Naive B cell (primary cell): Measurements from ENCODE around the gene ZBTB7A. TPM values are rescaled to one million over a fixed set of nuclear protein-coding genes. Genes with fewer than 3 reads are reported as not detected.
A peak's percentile ranks its signal among the peaks of the same experiment; 100 is the strongest.

Experiments
- ATAC-seq, 2 donors: fragments of 150-1000 bp; cut with Tn5 transposase; 2 replicates each; pipeline ENCODE4 v1.10.0; 2021; ENCODE audit warnings: low read depth in 2 of 2, mild to moderate bottlenecking in 2 of 2, moderate library complexity in 2 of 2
- DNase-seq: peaks from one replicate; pipeline ENCODE4 v3.0.0; 2022
- H3K27ac Mint-ChIP-seq, 6 donors: one replicate each; pipeline ENCODE4 v1.8.0; 2020 to 2022; ENCODE audit warnings: mild to moderate bottlenecking in 6 of 6, mixed read lengths in 6 of 6, moderate library complexity in 5 of 6, inconsistent platforms in 2 of 6
- H3K27me3 Mint-ChIP-seq, 3 donors: one replicate each; pipeline ENCODE4 v1.8.0; 2021 to 2022; ENCODE audit warnings: mixed read lengths in 3 of 3, mild to moderate bottlenecking in 1 of 3
- H3K36me3 Mint-ChIP-seq, 2 donors: one replicate each; pipeline ENCODE4 v1.8.0; 2020 to 2022; ENCODE audit warnings: mixed read lengths in 2 of 2, inconsistent platforms in 1 of 2, mild to moderate bottlenecking in 1 of 2
- H3K4me1 Mint-ChIP-seq, 3 donors: one replicate each; pipeline ENCODE4 v1.8.0; 2020 to 2022; ENCODE audit warnings: mixed read lengths in 3 of 3, inconsistent platforms in 1 of 3, mild to moderate bottlenecking in 1 of 3, moderate library complexity in 1 of 3
- H3K4me3 Mint-ChIP-seq, 8 donors: one replicate each; pipeline ENCODE4 v1.8.0; 2020 to 2022; ENCODE audit warnings: mild to moderate bottlenecking in 8 of 8, mixed read lengths in 8 of 8, moderate library complexity in 8 of 8, inconsistent platforms in 2 of 8
- H3K9me3 Mint-ChIP-seq, 7 donors: one replicate each; pipeline ENCODE4 v1.8.0; 2020 to 2022; ENCODE audit warnings: mixed read lengths in 7 of 7, mild to moderate bottlenecking in 5 of 7, inconsistent platforms in 2 of 7, moderate library complexity in 1 of 7
- polyA plus RNA-seq, 6 donors: library from polyadenylated mRNA; unstranded; fragments of 300-500 nt; fragmentation: Illumina TruSeq; gene quantifications; one replicate each; pipeline ENCODE4 v1.2.3, GENCODE V29; 2021; ENCODE audit warnings: low read depth in 6 of 6

Gene ZBTB7A
- polyA plus RNA-seq, 6 donors from 2014 or later = 13.5 to 41.2 (median 21.2) TPM

GRCh38 chr19:4038661-4039423 is 27.9 kb downstream of the ZBTB7A start:
- Mint-ChIP-seq H3K27me3 (no peaks in the 10 kb centered on the region), H3K4me1 (peaks cover 0 to 6% (median 4%) of the 10 kb centered on the region in 3 donors), H3K27ac (peak overlapping the region in 1 of 6 donors; percentile 19), H3K4me3 (no peak overlapping the region), H3K36me3 (no peaks in the 10 kb centered on the region), H3K9me3 (peaks cover 0 to 1% (median 0%) of the 10 kb centered on the region in 7 donors)
- no peak for ATAC-seq
- no peak for DNase-seq

GRCh38 chr19:4038057-4038456 is 28.6 kb downstream of the ZBTB7A start:
- Mint-ChIP-seq H3K4me3 (no peak overlapping the region), H3K27me3 (no peaks in the 10 kb centered on the region), H3K27ac (no peak overlapping the region), H3K4me1 (peaks cover 0 to 6% (median 4%) of the 10 kb centered on the region in 3 donors), H3K9me3 (peaks cover 0 to 1% (median 0%) of the 10 kb centered on the region in 7 donors), H3K36me3 (no peaks in the 10 kb centered on the region)
- DNase-seq = no peak
- no peak for ATAC-seq

- DNase-seq = no peak
- no peak for ATAC-seq
- H3K9me3 Mint-ChIP-seq = peaks cover 0 to 1% (median 0%) of the 10 kb centered on the region in 7 donors
- H3K36me3 Mint-ChIP-seq = no peaks in the 10 kb centered on the region
- no peak overlapping the region for H3K4me3 Mint-ChIP-seq
- H3K4me1 Mint-ChIP-seq = peaks cover 0 to 6% (median 4%) of the 10 kb centered on the region in 3 donors
- H3K27me3 Mint-ChIP-seq = no peaks in the 10 kb centered on the region
- no peak overlapping the region for H3K27ac Mint-ChIP-seq
Observed at GRCh38 chr19:4037301-4037949, 29.3 kb downstream of the ZBTB7A start.

GRCh38 chr19:4036576-4037300 is 30.0 kb downstream of the ZBTB7A start:
- Mint-ChIP-seq H3K4me1 (peaks cover 0 to 6% (median 4%) of the 10 kb centered on the region in 3 donors), H3K27me3 (no peaks in the 10 kb centered on the region), H3K36me3 (no peaks in the 10 kb centered on the region), H3K4me3 (no peak overlapping the region), H3K27ac (no peak overlapping the region), H3K9me3 (peaks cover 0 to 1% (median 0%) of the 10 kb centered on the region in 7 donors)
- DNase-seq = no peak
- ATAC-seq = no peak

GRCh38 chr19:4035582-4035981 is 31.1 kb downstream of the ZBTB7A start:
- H3K9me3 Mint-ChIP-seq = peaks cover 0 to 1% (median 0%) of the 10 kb centered on the region in 7 donors
- H3K27ac Mint-ChIP-seq = no peak overlapping the region
- H3K4me1 Mint-ChIP-seq = peaks cover 0 to 6% (median 4%) of the 10 kb centered on the region in 3 donors
- DNase-seq (no peak), ATAC-seq (no peak)
- H3K36me3 Mint-ChIP-seq = no peaks in the 10 kb centered on the region
- no peak overlapping the region for H3K4me3 Mint-ChIP-seq
- no peaks in the 10 kb centered on the region for H3K27me3 Mint-ChIP-seq

GRCh38 chr19:4035018-4035566 is 31.6 kb downstream of the ZBTB7A start:
- H3K4me1 Mint-ChIP-seq = peaks cover 0 to 4% (median 2%) of the 10 kb centered on the region in 3 donors

GRCh38 chr19:4034048-4035017 is 32.4 kb downstream of the ZBTB7A start:
- Mint-ChIP-seq H3K4me3 (no peak overlapping the region), H3K27me3 (no peaks in the 10 kb centered on the region), H3K36me3 (no peaks in the 10 kb centered on the region), H3K4me1 (no peaks in the 10 kb centered on the region), H3K9me3 (no peaks in the 10 kb centered on the region), H3K27ac (no peak overlapping the region)
- DNase-seq (no peak), ATAC-seq (no peak)

More at GRCh38 chr19:4035018-4035566, 31.6 kb downstream of the ZBTB7A start:
- H3K27me3 Mint-ChIP-seq = no peaks in the 10 kb centered on the region
- H3K36me3 Mint-ChIP-seq = no peaks in the 10 kb centered on the region
- H3K4me3 Mint-ChIP-seq = no peak overlapping the region
- no peak for DNase-seq
- ATAC-seq = no peak
- no peak overlapping the region for H3K27ac Mint-ChIP-seq
- H3K9me3 Mint-ChIP-seq = peaks cover 0 to 1% (median 0%) of the 10 kb centered on the region in 7 donors

GRCh38 chr19:4033028-4033956 is 33.4 kb downstream of the ZBTB7A start:
- Mint-ChIP-seq H3K36me3 (no peaks in the 10 kb centered on the region), H3K9me3 (no peaks in the 10 kb centered on the region), H3K27me3 (no peaks in the 10 kb centered on the region), H3K27ac (no peak overlapping the region), H3K4me3 (no peak overlapping the region), H3K4me1 (no peaks in the 10 kb centered on the region)
- ATAC-seq (no peak), DNase-seq (no peak)

GRCh38 chr19:4032436-4032835 is 34.3 kb downstream of the ZBTB7A start:
- no peak overlapping the region for H3K27ac Mint-ChIP-seq

GRCh38 chr19:4031420-4031819 is 35.3 kb downstream of the ZBTB7A start:
- DNase-seq = no peak
- Mint-ChIP-seq H3K4me1 (no peaks in the 10 kb centered on the region), H3K4me3 (no peak overlapping the region), H3K27ac (peak overlapping the region in 1 of 6 donors; percentile 16), H3K9me3 (no peaks in the 10 kb centered on the region), H3K36me3 (no peaks in the 10 kb centered on the region), H3K27me3 (no peaks in the 10 kb centered on the region)
- ATAC-seq = no peak

More at GRCh38 chr19:4032436-4032835, 34.3 kb downstream of the ZBTB7A start:
- Mint-ChIP-seq H3K27me3 (no peaks in the 10 kb centered on the region), H3K4me1 (no peaks in the 10 kb centered on the region), H3K4me3 (no peak overlapping the region), H3K36me3 (no peaks in the 10 kb centered on the region), H3K9me3 (no peaks in the 10 kb centered on the region)
- DNase-seq = no peak
- ATAC-seq = no peak

- ATAC-seq = no peak
- H3K9me3 Mint-ChIP-seq = no peaks in the 10 kb centered on the region
- no peaks in the 10 kb centered on the region for H3K4me1 Mint-ChIP-seq
- H3K27ac Mint-ChIP-seq = no peak overlapping the region
- no peaks in the 10 kb centered on the region for H3K36me3 Mint-ChIP-seq
- no peak overlapping the region for H3K4me3 Mint-ChIP-seq
- H3K27me3 Mint-ChIP-seq = no peaks in the 10 kb centered on the region
- DNase-seq = no peak
Observed at GRCh38 chr19:4030981-4031380, 35.7 kb downstream of the ZBTB7A start.

GRCh38 chr19:4030552-4030951 is 36.1 kb downstream of the ZBTB7A start:
- Mint-ChIP-seq H3K4me1 (no peaks in the 10 kb centered on the region), H3K9me3 (no peaks in the 10 kb centered on the region), H3K27ac (no peak overlapping the region), H3K4me3 (no peak overlapping the region), H3K36me3 (no peaks in the 10 kb centered on the region), H3K27me3 (no peaks in the 10 kb centered on the region)
- DNase-seq = no peak
- ATAC-seq = no peak
